Bronchial epithelial cell (primary cell): Measurements from ENCODE around the gene RAD51B. TPM values are rescaled to one million over a fixed set of nuclear protein-coding genes. Genes with fewer than 3 reads are reported as not detected.

Experiments used
- DNase-seq: peaks from one replicate; pipeline ENCODE4 v3.0.0-alpha.2; 2010; ENCODE audit warnings: low read depth
- FAIRE-seq: peaks from 2 replicates; lab custom pipeline; 2011; peaks lifted over from hg19 to GRCh38; lab: Jason Lieb, UNC
- H3K27me3 ChIP-seq: 2 replicates; pipeline ENCODE4 v1.5.1; 2011; ENCODE audit warnings: low read length; ENCODE audit not compliant: control insufficient read depth, insufficient read depth
- H3K36me3 ChIP-seq: 2 replicates; pipeline ENCODE4 v1.5.1; 2011; ENCODE audit warnings: low read length; ENCODE audit not compliant: control insufficient read depth, insufficient read depth
- H3K4me3 ChIP-seq: 2 replicates; pipeline ENCODE4 v1.5.1; 2011; ENCODE audit warnings: mild to moderate bottlenecking, low read depth, low read length, control low read depth
- CTCF ChIP-seq: IDR thresholded peaks from 2 replicates; pipeline ENCODE4 v1.5.1; 2011; ENCODE audit warnings: mild to moderate bottlenecking, moderate library complexity, low read length, control low read depth, inconsistent platforms; ENCODE audit not compliant: insufficient read depth, severe bottlenecking
- total RNA-seq: library from RNA; depleted of rRNA; stranded (reverse); fragments of >200 nt; gene quantifications from 2 replicates; pipeline ENCODE4 v1.2.1, GENCODE V29; 2014

RAD51B gene
- total RNA-seq, 1 donor from 2014 or later: 12.1 TPM

- no peak for FAIRE-seq
- no peaks in the 10 kb centered on the region for H3K27me3 ChIP-seq
- no peak for TF ChIP-seq CTCF
- H3K4me3 ChIP-seq: no peak overlapping the region
- no peaks in the 10 kb centered on the region for H3K36me3 ChIP-seq
- DNase-seq: no peak
Observed at GRCh38 chr14:68396461-68396860, 576.9 kb downstream of the RAD51B start.

GRCh38 chr14:68397371-68397811 lies 577.8 kb downstream of the RAD51B start:
- DNase-seq: no peak
- no peak for FAIRE-seq

GRCh38 chr14:68397822-68398221 lies 578.2 kb downstream of the RAD51B start:
- H3K4me3 ChIP-seq: no peak overlapping the region
- no peak for TF ChIP-seq CTCF
- no peaks in the 10 kb centered on the region for H3K27me3 ChIP-seq
- no peak for DNase-seq
- no peak for FAIRE-seq
- H3K36me3 ChIP-seq: no peaks in the 10 kb centered on the region

More at GRCh38 chr14:68397371-68397811, 577.8 kb downstream of the RAD51B start:
- Histone ChIP-seq H3K36me3 (no peaks in the 10 kb centered on the region), H3K27me3 (no peaks in the 10 kb centered on the region), H3K4me3 (no peak overlapping the region)
- TF ChIP-seq CTCF: no peak

GRCh38 chr14:68398370-68398769 lies 578.8 kb downstream of the RAD51B start:
- no peak for TF ChIP-seq CTCF
- no peak for FAIRE-seq
- Histone ChIP-seq H3K36me3 (no peaks in the 10 kb centered on the region), H3K4me3 (no peak overlapping the region), H3K27me3 (no peaks in the 10 kb centered on the region)
- DNase-seq: no peak

- no peak overlapping the region for H3K4me3 ChIP-seq
- H3K27me3 ChIP-seq: no peaks in the 10 kb centered on the region
- FAIRE-seq: no peak
- DNase-seq: no peak
- no peak for TF ChIP-seq CTCF
- no peaks in the 10 kb centered on the region for H3K36me3 ChIP-seq
Observed at GRCh38 chr14:68399971-68400370, 580.4 kb downstream of the RAD51B start.

GRCh38 chr14:68401317-68401716 lies 581.7 kb downstream of the RAD51B start:
- no peak for TF ChIP-seq CTCF
- Histone ChIP-seq H3K4me3 (no peak overlapping the region), H3K27me3 (no peaks in the 10 kb centered on the region), H3K36me3 (no peaks in the 10 kb centered on the region)
- DNase-seq (peak; percentile 86), FAIRE-seq (peak; percentile 47)
